GM18873 (cell line): Measurements from ENCODE around the gene CCDC50.

Experiments used
- ATAC-seq: cut with Tn5 transposase; IDR thresholded peaks from one replicate; pipeline ENCODE4 v1.9.1; 2021; ENCODE audit warnings: mild to moderate bottlenecking, moderate library complexity, moderate number of reproducible peaks; ENCODE audit not compliant: unreplicated experiment, low FRiP score

Gene CCDC50

DNA sequence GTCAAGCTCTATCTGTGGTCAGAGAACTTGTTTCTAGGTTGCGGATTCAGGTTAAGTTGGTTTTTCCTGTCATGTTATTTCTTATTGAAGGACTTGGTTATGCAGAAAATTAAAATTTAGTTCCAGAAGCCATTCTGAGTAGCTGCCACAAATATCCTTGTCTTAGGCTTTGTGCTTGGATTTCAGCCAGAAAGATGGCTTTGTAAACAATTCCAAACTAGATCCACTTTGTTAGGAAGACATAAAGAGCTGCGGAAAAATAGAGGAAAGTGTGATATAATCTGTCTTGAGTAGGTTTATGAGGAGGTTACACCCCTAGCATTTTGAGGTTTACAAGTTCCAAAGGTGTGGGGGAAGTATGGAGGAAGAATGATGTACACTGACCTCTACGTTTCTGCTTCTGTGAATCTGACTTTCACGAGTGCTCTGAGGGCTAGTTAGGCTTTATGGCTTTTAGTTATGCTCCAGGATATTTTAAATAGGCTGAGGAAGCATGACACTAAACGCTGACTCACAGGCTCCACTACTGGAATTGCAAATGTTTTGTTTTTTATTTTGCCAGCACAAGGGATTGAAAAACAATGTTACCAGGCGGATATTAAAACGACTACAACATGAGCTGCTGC is 47.4 kb downstream of the CCDC50 start:
- ATAC-seq = no peak

DNA sequence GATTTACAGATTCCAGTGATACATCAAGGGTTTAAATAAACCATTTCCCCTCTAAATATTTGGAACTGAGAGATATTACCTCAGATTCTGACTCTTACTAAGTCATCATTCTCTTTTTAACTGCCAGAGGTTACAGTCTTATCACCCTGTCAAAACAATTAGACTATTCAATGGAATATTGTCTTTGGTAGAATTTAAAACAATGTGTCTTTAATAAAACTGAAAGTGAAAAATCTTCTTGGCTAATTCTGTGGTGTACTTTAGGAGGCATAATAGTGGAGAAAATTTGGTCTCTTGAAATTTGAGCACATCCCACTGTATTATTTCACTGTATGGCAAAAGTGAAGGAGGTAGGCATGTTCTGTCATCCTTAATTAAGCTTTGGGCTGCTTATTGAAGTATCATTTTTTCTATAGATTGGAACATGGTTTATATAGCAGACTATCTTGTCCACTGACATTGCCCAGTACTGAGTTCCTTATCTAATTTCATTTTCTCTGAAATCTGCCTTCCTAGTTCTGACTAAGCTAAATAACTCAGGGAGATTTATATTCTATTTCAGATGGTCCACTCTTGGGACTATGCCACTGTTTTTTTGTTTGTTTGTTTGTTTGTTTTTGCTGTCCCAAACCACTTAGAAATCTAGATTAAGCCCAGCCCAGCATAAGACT is 49.1 kb downstream of the CCDC50 start:
- no peak for ATAC-seq

DNA sequence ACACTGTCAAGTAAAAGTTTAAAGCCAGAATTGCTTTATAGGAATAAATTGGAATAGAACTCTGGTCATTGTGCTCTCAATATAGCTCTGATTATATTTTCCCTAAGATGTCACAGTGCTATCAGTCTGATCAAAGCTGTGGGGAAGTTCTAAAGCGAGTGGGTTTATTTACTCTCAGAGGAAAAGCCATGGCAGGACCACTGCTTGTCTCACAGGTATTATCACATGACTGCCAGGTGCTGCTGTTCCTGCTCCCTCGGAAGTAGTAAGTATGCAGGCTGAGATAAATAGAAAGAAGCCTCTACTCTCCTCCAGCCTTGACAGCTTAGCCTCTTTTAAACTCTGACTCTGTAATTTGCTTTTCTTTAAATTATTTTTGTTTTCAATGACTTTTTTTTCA is 50.3 kb downstream of the CCDC50 start:
- no peak for ATAC-seq

DNA sequence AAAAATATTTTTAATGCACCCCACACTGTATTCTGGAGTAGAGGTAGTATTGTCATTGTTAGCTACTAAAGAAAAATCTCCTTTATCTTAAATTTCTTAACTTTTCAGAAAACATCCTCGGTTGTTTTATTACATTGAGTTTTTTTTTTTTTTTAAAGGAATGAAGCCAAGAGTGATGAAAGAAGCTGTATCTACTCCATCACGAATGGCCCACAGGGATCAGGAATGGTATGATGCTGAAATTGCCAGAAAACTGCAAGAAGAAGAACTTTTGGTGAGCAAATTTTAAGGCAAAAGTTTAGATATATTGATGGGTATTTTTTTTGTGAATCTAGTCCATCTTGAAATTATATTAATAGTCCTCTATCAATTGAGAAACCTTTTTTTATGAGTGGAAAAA is 50.8 kb downstream of the CCDC50 start:
- no peak for ATAC-seq

DNA sequence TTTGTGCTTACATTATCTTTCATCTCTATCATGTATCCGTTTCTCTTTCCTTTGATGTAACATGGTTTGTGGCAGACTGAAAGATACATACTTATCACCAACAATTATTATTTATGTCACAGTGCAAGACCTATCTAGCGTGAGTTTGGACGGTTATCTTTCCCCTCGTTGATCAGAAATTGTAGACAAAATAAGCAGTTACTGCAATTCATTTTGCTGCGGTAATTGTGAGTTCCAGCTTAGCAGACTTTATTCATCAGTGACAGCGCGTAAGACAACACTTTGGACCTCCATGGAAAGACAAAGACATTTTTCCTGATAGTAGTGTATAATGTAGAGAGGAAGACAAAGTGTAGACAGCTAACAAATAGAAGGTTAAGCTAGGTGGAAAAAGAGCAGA is 52.1 kb downstream of the CCDC50 start:
- ATAC-seq = no peak

DNA sequence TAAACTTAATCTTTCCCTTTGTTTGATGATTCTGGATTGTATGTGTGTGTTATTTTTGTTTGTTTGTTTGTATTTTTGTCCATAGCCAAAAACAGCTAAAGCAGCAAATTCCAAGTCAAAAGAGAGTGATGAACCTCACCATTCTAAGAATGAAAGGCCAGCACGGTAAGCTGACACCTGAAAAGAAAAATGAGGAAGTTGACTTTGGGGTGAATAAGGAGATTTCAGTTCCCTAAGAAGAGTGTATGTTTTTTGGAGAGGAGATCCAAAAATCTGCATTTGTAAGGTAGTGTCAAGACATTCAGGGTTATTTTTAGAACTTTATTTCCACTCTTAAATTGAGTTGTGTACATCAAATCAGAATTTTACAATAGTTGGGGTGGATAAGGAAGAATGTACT is 53.5 kb downstream of the CCDC50 start:
- no peak for ATAC-seq

DNA sequence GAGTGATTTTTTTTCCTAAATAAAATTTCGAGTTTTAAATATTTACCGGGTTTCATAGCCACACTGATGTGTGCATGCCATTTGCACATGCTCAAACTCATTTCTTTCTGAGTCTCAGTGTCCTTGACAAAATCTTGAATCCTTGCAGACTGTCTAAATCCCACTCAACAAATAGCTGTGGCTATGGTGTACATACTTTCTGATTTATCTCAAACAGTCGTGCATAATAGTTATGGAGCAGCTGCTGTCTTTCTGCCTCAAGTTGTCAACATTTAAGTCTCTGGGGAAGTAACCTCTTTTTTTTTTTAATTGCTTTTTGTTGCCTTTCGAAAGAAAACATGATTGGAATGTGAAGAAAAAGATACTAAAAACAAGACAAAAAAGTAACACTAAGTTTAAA is 53.9 kb downstream of the CCDC50 start:
- ATAC-seq = no peak

DNA sequence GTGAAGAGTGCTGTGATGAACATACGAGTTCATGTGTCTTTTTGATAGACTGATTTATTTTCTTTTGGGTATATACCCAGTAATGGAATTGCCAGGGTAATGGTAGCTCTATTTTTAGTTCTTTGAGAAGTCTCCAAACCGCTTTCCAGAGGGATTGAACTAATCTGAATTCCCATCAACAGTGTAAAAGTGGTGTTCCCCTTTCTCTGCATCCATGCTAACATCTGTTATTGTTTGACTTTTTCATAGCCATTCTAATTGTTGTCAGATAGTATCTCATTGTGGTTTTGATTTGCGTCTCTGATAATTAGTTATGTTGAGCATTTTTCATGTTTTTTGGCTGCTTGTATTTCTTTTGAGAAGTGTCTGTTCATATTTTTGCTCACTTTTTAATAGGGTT is 55.9 kb downstream of the CCDC50 start:
- no peak for ATAC-seq

DNA sequence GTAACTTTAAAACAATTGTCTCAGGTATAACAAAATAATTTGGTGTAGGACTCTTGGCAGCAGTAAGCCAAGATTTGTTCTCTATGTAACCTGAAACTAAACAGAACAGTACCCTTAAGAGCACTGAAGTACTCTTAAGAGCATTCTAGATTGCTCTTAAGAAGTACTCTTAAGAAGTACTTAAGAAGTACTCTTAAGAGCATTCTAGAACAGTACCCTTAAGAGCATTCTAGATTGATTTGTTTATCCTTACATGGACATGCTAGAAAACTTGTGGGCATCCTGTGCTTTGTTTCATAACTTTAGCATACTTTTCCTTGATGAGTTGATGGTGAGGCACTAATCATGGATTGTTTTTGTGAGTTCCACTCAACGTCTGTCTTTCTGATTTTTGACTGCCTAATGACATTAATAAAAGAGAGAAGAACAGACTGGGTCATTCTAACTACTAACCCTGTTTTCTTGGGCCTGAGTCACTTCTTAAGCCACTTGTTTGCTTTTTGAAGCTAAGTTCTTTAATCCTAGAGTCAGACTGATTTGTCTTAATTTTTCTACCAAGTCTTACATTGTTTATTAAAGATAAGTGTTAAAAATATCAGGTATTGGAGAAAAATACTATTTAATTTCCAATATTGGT is 58.4 kb downstream of the CCDC50 start:
- no peak for ATAC-seq

DNA sequence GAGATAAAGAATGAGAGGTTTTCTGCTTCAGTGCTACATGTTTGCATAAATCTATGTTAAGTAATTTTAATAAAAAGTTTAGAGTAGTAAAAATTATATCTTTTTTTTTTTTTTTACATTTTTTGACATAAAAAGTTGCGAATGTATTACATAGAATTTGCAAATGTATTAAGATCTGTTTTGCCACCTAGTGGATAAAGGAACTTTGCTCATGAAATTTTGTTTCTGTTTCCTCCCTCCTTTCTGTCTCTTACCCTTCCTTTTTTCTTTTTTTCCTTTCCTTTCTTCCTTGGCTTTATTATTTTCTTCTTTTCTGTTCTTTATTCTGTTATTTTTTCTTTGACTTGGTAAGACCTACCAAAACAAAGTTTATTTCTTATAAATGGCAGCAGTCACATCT is 59.6 kb downstream of the CCDC50 start:
- ATAC-seq = no peak

DNA sequence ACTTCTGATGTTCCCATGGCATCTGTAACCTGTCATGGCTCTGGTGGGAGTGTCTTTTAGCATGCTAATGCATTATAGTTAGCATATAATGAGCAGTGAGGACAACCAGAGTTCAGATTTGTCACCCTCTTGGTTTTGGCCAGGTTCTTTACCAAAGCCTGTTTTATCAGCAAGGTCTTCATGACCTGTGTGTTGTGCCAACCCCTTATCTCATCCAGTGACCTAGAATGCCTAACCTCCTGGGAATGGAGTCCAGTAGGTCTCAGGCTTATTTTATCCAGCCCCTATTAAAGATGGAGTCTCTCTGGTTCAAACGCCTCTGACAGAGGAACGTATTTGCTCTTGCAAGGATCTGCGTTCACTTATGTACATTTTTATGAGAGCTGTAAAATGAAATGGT is 61.4 kb downstream of the CCDC50 start:
- ATAC-seq = no peak

DNA sequence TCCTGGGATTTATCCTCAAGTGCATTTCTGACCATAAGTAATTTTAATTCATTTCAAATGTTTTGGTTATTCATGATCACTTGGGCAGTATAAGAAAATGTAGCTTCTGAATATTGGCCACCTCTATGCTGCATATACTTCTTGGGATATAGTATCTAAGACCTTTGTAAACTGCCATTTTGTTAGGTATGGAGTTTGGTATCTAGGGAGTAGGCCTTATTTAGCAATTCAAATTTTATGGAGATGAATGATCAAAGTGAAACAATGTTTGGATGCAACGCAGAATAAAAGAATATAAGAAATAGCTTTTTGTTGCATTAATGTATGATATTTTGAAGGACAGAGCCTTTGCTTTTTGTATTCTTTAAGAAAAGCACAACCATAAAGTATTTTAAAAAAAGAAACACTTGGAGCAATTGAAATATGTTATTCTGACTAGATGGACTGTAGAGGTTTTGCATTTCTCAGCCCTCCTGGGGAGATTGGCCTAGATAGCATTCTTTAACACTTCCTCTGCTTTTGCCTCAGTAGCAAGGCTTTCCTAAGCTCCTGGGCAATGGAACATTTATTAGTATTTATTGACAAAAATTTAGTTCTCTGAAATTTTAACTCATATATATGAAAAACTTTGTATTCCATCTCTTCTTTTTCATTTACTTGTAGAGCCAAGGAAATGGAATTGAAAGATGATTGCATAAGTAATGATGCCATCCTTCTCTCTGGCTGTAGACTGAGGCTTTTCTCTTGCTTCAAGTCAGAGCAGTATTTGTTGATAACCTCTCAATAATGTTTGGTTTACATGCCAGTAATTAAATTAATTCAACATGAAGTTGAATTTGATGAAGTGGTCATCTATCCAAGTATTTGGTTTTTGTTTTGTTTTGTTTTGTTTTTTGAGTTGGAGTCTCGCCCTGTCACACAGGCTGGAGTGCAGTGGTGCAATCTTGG is 62.9 kb downstream of the CCDC50 start:
- no peak for ATAC-seq

DNA sequence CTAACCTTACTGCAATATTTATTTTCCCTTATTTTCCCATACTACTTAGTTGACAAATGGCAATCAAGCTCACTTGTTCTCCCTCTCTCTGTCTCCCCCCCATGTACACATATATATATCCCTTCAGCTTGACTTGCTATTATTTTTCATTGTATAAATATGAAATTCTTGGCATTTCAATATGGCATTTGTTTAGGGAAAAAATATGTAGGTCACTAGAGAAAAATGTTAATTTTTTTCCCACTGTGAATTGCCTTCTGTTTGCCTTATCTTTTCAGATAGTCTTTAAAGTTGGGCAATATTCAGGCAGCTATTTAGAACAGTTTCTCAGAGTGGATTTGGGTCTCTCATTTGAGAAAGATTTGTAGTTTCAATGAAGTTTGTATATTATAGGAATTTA is 64.0 kb downstream of the CCDC50 start:
- no peak for ATAC-seq

DNA sequence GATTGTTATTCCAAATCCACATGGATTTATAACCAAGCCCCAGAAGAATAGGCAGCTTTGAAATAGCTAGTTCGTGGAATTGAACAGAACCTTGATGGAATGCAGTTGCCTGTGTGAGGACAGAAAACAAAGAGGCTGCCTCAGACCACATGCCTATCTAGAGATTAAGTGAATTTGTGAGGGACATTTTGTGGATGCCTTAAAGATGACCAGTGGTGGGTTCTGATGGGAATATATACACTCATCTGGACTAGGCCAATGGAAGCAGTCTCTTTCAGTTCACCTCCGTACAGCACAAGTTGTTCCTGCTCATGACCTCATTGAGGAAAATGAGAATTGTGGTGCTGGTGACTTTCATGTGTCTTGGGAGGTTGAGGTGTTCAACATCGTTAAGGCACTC is 68.6 kb downstream of the CCDC50 start:
- no peak for ATAC-seq

DNA sequence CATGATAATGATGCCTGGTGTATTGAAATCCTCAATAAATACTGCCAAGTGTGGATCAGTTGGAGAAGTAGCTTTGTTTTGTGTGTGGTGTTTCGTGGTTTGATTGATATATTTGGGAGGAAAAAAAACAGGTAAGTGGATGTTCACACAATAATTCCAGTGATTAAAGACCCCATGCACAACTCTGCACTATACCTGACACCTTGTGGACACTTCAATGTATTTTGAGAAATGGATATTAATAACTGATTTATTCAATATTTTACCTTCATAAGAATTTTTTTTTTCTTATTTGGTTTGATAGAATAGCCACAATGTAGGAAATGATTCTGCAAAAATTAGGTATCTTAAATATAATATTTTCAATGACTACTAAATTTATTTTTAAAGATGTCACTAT is 69.4 kb downstream of the CCDC50 start:
- ATAC-seq = no peak

DNA sequence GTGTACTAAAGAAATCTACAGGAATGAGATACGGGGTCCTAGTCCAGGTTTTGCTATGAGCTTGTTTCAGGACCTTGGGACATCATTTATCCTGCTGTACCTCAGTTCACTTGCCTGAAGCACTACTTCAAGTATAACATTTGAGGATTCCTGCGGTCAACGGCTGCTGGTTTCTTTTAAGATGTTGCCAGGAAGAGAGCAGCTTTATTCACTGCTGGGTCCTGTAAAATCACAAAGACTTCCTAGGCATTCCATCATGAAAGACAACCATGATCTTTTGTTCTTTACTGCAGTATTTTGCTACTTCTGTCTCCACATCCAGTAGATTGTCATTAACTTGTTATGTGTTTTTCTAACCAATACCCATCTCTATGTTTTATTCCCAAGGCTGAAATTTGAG is 70.7 kb downstream of the CCDC50 start:
- no peak for ATAC-seq

DNA sequence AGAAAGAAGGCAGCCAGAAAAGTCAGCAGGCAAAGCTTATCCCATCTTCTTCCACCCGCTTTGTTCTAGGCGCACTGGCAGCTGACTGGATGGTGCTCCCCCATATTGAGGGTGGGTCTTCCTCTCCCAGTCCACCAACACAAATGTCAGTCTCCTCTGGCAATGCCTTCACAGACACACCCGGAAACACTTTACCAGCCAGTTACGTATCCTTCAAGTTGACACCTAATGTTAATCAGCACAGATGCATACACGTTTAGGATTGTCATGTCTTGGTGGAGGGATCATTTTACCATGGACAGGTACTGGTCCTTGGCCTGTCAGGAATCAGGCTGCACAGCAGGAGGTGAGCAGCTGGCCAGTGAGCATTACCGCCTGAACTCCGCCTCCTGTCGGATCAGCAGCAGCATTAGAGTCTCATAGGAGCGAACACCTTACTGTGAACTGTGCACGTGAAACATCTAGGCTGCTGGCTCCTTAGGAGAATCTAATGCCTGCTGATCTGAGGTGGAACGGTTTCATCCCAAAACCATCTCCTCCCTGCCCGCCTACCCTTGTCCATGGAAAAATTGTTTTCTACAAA is 72.7 kb downstream of the CCDC50 start:
- ATAC-seq = no peak

DNA sequence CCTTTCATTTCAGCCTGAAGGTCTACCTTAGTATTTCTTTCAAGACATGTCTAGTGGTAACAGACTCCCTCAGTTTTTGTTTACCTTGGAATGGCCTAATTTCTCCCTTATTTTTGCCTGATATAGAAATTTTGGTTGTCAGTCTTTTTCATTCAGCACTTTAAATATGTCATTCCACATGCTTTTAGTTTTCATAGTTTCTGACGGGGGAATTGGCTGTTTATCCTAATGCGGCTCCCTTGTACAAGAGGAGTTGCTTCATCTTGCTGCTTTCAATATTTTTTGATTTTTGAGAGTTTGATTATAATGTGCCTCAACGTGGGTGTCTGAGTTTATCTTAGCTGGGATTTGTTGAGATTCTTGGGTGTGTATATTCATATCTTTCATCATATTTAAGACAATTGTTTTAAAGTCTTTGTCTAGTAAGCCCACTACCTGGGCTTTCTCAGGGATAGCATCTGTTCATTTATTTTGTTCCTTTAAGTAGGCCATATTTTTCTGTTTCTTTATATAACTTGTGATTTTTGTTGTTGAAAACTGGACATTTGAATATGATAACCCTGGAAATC is 80.7 kb downstream of the CCDC50 start:
- no peak for ATAC-seq

DNA sequence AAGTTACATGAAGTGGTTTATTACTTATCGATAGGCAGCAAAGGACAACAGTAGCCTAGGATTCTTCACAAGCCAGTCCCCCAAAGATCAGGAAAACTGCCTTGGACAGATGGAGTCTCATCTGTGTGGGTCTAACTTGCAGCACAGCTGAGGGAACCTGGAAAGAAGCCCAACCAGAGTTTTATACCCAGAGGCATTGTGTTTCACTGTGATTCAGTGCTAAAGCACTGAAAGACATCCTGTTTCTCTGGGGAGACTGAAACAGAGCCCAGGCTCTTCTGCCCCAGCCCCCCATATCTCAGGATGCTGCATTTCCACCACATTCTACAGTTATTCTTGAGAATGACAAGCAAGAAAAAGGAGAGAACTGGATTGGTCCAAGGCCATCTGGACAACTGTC is 83.6 kb downstream of the CCDC50 start:
- no peak for ATAC-seq

DNA sequence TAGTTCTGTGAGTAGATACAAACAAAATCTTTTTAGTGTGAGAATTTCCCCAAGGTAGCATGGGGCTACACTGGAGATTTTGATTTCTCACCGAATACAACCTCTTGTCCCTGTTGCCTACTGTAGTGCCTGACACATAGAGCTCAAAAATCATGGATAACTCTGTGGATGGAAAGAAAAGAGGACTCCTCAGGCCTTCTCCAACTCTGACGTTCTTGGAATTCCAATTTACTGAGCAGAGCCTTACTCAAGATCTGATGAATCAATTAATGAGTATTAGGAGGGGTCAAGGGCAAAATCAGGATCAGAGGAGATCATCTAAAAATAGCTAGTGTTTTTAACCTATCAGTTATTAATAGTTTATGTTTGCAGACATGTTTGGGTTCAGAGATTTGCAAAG is 85.1 kb downstream of the CCDC50 start:
- no peak for ATAC-seq
